Body of pancreas (tissue), 4 donors: ENCODE measurements around the gene ZNF575.

Source experiments
- CTCF ChIP-seq, 7 experiments: fragments of 450-650 bp in 4 of 7; fragments of 200-600 bp in 3 of 7; sonication (generic) in 3 of 7; IDR thresholded peaks; one replicate each; pipeline ENCODE4 v1.5.1; 2016 to 2019; ENCODE audit warnings: antibody characterized with exemption in 7 of 7
- POLR2A ChIP-seq, 3 donors: fragments of 450-650 bp; IDR thresholded peaks; one replicate each; pipeline ENCODE4 v1.6.1; 2016; ENCODE audit warnings: antibody characterized with exemption in 3 of 3, mild to moderate bottlenecking in 2 of 3

GRCh38 chr19:43534816-43535761, 2.1 kb downstream of the ZNF575 start:
- TF ChIP-seq CTCF (IDR thresholded peaks at IDR 0.05) (peak; percentile 37 to 64 (median 57)), POLR2A (IDR thresholded peaks at IDR 0.05) (no peak)
